HepG2 (cell line): ENCODE measurements around the gene MBLAC1. TPM values are rescaled to one million over a fixed set of nuclear protein-coding genes. Genes with fewer than 3 reads are reported as not detected.

Experiments used
- ARHGAP35 ChIP-seq: sonication (generic); formaldehyde crosslinking; IDR thresholded peaks from 2 replicates; pipeline ENCODE4 v1.9.0; 2022; ENCODE audit warnings: mild to moderate bottlenecking, inconsistent platforms, moderate library complexity, missing genetic modification reagents, borderline replicate concordance
- BHLHE40 ChIP-seq: IDR thresholded peaks from 2 replicates; pipeline ENCODE4 v1.6.1; 2011; ENCODE audit warnings: low read length, improper control_type of control experiment
- CHD4 ChIP-seq: fragments of 200-600 bp; sonication (generic); IDR thresholded peaks from 2 replicates; pipeline ENCODE4 v1.7.0; 2017; ENCODE audit warnings: mild to moderate bottlenecking, low read length, borderline replicate concordance
- ERF ChIP-seq: IDR thresholded peaks from 2 replicates; pipeline ENCODE4 v1.6.1; 2018; ENCODE audit warnings: missing biosample characterization, missing genetic modification reagents
- GZF1 ChIP-seq: sonication (generic); formaldehyde crosslinking; IDR thresholded peaks from 2 replicates; pipeline ENCODE4 v1.5.1; 2020; ENCODE audit warnings: mild to moderate bottlenecking, missing genetic modification reagents
- KLF15 ChIP-seq: sonication (generic); formaldehyde crosslinking; IDR thresholded peaks from 2 replicates; pipeline ENCODE4 v1.8.1; 2023; ENCODE audit warnings: borderline replicate concordance, mild to moderate bottlenecking, inconsistent platforms, missing genetic modification reagents, mixed read lengths
- SOX13 ChIP-seq, 3 experiments: fragments of 450-650 bp in 1 of 3; sonication (generic) in 1 of 3; formaldehyde crosslinking in 1 of 3; IDR thresholded peaks in 2 of 3; conservative IDR thresholded peaks in 1 of 3; 2 replicates each; pipeline versions ENCODE4 v1.5.0 to v1.6.1; 2016 to 2020; ENCODE audit warnings: antibody characterized with exemption in 1 of 3, mild to moderate bottlenecking in 1 of 3, missing compliant biosample characterization in 1 of 3, missing genetic modification reagents in 1 of 3, moderate library complexity in 1 of 3
- STAT5B ChIP-seq: sonication (generic); formaldehyde crosslinking; IDR thresholded peaks from 2 replicates; pipeline ENCODE4 v1.4.0; 2020; ENCODE audit warnings: missing genetic modification reagents
- ZMYM4 ChIP-seq: sonication (generic); formaldehyde crosslinking; IDR thresholded peaks from 2 replicates; pipeline ENCODE4 v1.8.1; 2023; ENCODE audit warnings: mild to moderate bottlenecking, missing genetic modification reagents
- ZNF121 ChIP-seq: sonication (generic); formaldehyde crosslinking; IDR thresholded peaks from 2 replicates; pipeline ENCODE4 v1.5.0; 2020; ENCODE audit warnings: mild to moderate bottlenecking, missing genetic modification reagents
- ZZZ3 ChIP-seq: sonication (generic); formaldehyde crosslinking; IDR thresholded peaks from 2 replicates; pipeline ENCODE4 v1.4.0; 2020; ENCODE audit warnings: missing genetic modification reagents, mild to moderate bottlenecking, borderline replicate concordance
- polyA plus RNA-seq, 8 experiments: library from polyadenylated mRNA; depleted of rRNA in 3 of 8; stranded (reverse) in 7 of 8; unstranded in 1 of 8; fragments of >200 nt; fragmentation: Illumina TruSeq in 4 of 8; extraction: Trizol in 4 of 8; gene quantifications; 2 replicates each; pipeline versions ENCODE4 v1.2.1 to v1.2.3, GENCODE V29; 2011 to 2016; ENCODE audit warnings: low read depth in 4 of 8, missing spikeins in 1 of 8, mixed read lengths in 1 of 8; ENCODE audit not compliant: insufficient read depth in 1 of 8
- total RNA-seq, 5 experiments: library from RNA; depleted of rRNA; stranded (reverse); fragments of >200 nt; fragmentation: Illumina TruSeq; extraction: Trizol; gene quantifications; 2 replicates each; pipeline ENCODE4 v1.2.3, GENCODE V29; 2016; ENCODE audit warnings: low read depth in 1 of 5
- TF ChIP-seq, protein P1 (sequence below): sonication (generic); formaldehyde crosslinking; IDR thresholded peaks from 2 replicates; pipeline ENCODE4 v1.5.0; 2020; ENCODE audit warnings: mild to moderate bottlenecking, missing genetic modification reagents, borderline replicate concordance
- TF ChIP-seq, protein P2 (sequence below): sonication (generic); formaldehyde crosslinking; IDR thresholded peaks from 2 replicates; pipeline ENCODE4 v1.9.0; 2021; ENCODE audit warnings: missing genetic modification reagents, mild to moderate bottlenecking, borderline replicate concordance
- TF ChIP-seq, protein P3 (sequence below): sonication (generic); formaldehyde crosslinking; IDR thresholded peaks from 2 replicates; pipeline ENCODE4 v1.4.0; 2020; ENCODE audit warnings: missing genetic modification reagents
- TF ChIP-seq, protein P4 (sequence below): sonication (generic); formaldehyde crosslinking; IDR thresholded peaks from 2 replicates; pipeline ENCODE4 v1.5.0; 2020; ENCODE audit warnings: missing genetic modification reagents, mild to moderate bottlenecking, borderline replicate concordance

The MBLAC1 gene
- total and polyA plus RNA-seq, 2 of the 13 experiments (the other 11 are each of a cell fraction or from before 2014, with no cell fraction given) = 0.79 to 2.1 TPM

DNA sequence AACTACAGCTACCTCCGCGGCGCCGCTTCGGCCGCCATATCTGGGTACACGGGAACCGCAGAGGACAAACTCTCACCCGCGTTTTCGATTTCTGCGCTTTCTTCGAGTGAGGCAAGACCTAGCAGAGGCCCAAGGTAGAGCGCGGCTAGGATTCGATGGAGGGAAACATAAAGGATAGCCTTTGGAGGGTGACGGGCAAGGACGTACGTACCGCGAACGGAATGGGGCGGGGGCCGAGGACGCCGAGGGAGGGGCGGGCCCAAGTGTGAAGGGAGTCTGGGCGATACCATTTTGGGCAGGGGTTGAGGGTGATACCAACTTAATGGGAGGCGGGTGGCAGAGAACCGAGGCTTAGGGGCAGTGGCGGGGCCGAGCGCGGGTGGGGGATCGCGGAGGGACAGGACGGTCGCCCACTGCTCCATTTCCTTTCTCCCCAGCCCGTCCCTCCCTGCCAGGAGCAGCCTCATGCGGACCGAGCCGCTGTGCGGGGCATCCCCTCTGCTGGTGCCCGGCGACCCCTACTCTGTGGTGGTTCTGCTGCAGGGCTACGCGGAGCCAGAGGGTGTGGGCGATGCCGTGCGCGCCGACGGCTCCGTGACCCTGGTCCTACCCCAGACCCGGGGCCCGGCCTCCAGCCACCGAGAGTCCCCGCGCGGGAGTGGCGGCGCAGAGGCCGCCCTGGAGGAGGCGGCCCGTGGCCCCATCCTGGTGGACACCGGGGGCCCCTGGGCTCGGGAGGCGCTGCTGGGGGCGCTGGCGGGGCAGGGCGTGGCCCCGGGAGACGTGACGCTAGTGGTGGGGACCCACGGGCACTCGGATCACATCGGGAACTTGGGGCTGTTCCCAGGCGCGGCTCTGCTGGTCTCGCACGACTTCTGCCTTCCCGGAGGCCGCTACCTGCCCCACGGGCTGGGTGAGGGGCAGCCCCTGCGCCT is at the start of gene MBLAC1 (continued):
- TF ChIP-seq, protein P1, sequence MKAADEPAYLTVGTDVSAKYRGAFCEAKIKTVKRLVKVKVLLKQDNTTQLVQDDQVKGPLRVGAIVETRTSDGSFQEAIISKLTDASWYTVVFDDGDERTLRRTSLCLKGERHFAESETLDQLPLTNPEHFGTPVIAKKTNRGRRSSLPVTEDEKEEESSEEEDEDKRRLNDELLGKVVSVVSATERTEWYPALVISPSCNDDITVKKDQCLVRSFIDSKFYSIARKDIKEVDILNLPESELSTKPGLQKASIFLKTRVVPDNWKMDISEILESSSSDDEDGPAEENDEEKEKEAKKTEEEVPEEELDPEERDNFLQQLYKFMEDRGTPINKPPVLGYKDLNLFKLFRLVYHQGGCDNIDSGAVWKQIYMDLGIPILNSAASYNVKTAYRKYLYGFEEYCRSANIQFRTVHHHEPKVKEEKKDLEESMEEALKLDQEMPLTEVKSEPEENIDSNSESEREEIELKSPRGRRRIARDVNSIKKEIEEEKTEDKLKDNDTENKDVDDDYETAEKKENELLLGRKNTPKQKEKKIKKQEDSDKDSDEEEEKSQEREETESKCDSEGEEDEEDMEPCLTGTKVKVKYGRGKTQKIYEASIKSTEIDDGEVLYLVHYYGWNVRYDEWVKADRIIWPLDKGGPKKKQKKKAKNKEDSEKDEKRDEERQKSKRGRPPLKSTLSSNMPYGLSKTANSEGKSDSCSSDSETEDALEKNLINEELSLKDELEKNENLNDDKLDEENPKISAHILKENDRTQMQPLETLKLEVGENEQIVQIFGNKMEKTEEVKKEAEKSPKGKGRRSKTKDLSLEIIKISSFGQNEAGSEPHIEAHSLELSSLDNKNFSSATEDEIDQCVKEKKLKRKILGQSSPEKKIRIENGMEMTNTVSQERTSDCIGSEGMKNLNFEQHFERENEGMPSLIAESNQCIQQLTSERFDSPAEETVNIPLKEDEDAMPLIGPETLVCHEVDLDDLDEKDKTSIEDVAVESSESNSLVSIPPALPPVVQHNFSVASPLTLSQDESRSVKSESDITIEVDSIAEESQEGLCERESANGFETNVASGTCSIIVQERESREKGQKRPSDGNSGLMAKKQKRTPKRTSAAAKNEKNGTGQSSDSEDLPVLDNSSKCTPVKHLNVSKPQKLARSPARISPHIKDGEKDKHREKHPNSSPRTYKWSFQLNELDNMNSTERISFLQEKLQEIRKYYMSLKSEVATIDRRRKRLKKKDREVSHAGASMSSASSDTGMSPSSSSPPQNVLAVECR (CRISPR knock-in tag) = peak; percentile 58
- TF ChIP-seq STAT5B (CRISPR knock-in tag) (no peak), KLF15 (CRISPR knock-in tag) (no peak), GZF1 (CRISPR knock-in tag) (no peak), SOX13 (IDR thresholded peaks at IDR 0.05) (no peak), SOX13 (CRISPR knock-in tag; conservative IDR thresholded peaks at IDR 0.05 in 1 of 2, IDR thresholded peaks at IDR 0.05 in 1 of 2) (0 out of 4 replicates have a peak, but pooled peaks of 1 of the 2 experiments have one; percentile 3), ZZZ3 (CRISPR knock-in tag) (no peak), CHD4 (no peak), ERF (CRISPR knock-in tag) (0 out of 2 replicates have a peak, but pooled peaks have one; percentile 51), BHLHE40 (peak; percentile 94), ZMYM4 (CRISPR knock-in tag) (0 out of 2 replicates have a peak, but pooled peaks have one; percentile 10), ZNF121 (CRISPR knock-in tag) (no peak), ARHGAP35 (peak; percentile 12)
- TF ChIP-seq, protein P2, sequence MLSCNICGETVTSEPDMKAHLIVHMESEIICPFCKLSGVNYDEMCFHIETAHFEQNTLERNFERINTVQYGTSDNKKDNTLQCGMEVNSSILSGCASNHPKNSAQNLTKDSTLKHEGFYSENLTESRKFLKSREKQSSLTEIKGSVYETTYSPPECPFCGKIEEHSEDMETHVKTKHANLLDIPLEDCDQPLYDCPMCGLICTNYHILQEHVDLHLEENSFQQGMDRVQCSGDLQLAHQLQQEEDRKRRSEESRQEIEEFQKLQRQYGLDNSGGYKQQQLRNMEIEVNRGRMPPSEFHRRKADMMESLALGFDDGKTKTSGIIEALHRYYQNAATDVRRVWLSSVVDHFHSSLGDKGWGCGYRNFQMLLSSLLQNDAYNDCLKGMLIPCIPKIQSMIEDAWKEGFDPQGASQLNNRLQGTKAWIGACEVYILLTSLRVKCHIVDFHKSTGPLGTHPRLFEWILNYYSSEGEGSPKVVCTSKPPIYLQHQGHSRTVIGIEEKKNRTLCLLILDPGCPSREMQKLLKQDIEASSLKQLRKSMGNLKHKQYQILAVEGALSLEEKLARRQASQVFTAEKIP (CRISPR knock-in tag) = no peak
- TF ChIP-seq, protein P3, sequence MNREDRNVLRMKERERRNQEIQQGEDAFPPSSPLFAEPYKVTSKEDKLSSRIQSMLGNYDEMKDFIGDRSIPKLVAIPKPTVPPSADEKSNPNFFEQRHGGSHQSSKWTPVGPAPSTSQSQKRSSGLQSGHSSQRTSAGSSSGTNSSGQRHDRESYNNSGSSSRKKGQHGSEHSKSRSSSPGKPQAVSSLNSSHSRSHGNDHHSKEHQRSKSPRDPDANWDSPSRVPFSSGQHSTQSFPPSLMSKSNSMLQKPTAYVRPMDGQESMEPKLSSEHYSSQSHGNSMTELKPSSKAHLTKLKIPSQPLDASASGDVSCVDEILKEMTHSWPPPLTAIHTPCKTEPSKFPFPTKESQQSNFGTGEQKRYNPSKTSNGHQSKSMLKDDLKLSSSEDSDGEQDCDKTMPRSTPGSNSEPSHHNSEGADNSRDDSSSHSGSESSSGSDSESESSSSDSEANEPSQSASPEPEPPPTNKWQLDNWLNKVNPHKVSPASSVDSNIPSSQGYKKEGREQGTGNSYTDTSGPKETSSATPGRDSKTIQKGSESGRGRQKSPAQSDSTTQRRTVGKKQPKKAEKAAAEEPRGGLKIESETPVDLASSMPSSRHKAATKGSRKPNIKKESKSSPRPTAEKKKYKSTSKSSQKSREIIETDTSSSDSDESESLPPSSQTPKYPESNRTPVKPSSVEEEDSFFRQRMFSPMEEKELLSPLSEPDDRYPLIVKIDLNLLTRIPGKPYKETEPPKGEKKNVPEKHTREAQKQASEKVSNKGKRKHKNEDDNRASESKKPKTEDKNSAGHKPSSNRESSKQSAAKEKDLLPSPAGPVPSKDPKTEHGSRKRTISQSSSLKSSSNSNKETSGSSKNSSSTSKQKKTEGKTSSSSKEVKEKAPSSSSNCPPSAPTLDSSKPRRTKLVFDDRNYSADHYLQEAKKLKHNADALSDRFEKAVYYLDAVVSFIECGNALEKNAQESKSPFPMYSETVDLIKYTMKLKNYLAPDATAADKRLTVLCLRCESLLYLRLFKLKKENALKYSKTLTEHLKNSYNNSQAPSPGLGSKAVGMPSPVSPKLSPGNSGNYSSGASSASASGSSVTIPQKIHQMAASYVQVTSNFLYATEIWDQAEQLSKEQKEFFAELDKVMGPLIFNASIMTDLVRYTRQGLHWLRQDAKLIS = no peak
- TF ChIP-seq, protein P4, sequence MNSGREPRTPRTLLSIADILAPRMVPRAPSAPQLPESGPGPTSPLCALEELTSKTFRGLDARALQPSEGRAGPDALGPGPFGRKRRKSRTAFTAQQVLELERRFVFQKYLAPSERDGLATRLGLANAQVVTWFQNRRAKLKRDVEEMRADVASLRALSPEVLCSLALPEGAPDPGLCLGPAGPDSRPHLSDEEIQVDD (CRISPR knock-in tag) = no peak
